CD4-positive, alpha-beta T cell (primary cell): Measurements from ENCODE around the gene WFDC2. TPM values are rescaled to one million over a fixed set of nuclear protein-coding genes. Genes with fewer than 3 reads are reported as not detected.
"Not testable (repeated sequence)": the region's sequence is repeated elsewhere in the genome, so short reads cannot be mapped to it uniquely, and the experiment has no call there.

ENCODE experiments used
- ATAC-seq: fragments of 200-7000 bp; cut with Tn5 transposase; one replicate; pipeline ENCODE4 v1.10.0; 2022; ENCODE audit warnings: mild to moderate bottlenecking; ENCODE audit not compliant: poor library complexity
- CTCF ChIA-PET: fragments of 350-600 bp; sonication (Branson Sonifier 250); formaldehyde crosslinking; loops from one replicate; lab custom pipeline; 2021; ENCODE audit warnings: antibody characterized with exemption, inconsistent platforms; lab: Charles Lee
- POLR2A ChIA-PET: fragments of 350-600 bp; sonication (Branson Sonifier 250); formaldehyde crosslinking; loops from one replicate; lab custom pipeline; 2021; ENCODE audit warnings: antibody characterized with exemption, inconsistent platforms; lab: Charles Lee
- DNase-seq, 14 experiments: peaks; one replicate each; pipeline ENCODE4 v3.0.0-alpha.2; 2013 to 2020; ENCODE audit warnings: mixed read lengths in 2 of 14
- H3K27ac ChIP-seq, 2 donors: one replicate each; pipeline versions ENCODE4 v1.5.1 to v1.7.0; 2013; ENCODE audit warnings: low read length in 2 of 2, low read depth in 1 of 2, mild to moderate bottlenecking in 1 of 2
- H3K27me3 ChIP-seq, 2 experiments: 1 replicate in 1 of 2; 2 replicates in 1 of 2; pipeline versions ENCODE4 v1.6.1 to v1.7.0; 2013; ENCODE audit warnings: low read length in 2 of 2, control low read depth in 1 of 2, mild to moderate bottlenecking in 1 of 2, moderate library complexity in 1 of 2; ENCODE audit not compliant: insufficient read depth in 2 of 2, control insufficient read depth in 1 of 2
- H3K36me3 ChIP-seq: one replicate; pipeline ENCODE4 v1.6.1; 2013; ENCODE audit warnings: low read length, control low read depth; ENCODE audit not compliant: insufficient read depth
- H3K4me1 ChIP-seq: one replicate; pipeline ENCODE4 v1.6.1; 2013; ENCODE audit warnings: low read length, control low read depth; ENCODE audit not compliant: insufficient read depth
- H3K4me3 ChIP-seq: one replicate; pipeline ENCODE4 v1.5.1; 2013; ENCODE audit warnings: mild to moderate bottlenecking, low read length, moderate library complexity
- H3K9me3 ChIP-seq, 2 experiments: 1 replicate in 1 of 2; 2 replicates in 1 of 2; pipeline versions ENCODE4 v1.6.1 to v1.7.0; 2013; ENCODE audit warnings: low read length in 2 of 2, mild to moderate bottlenecking in 2 of 2, control low read depth in 1 of 2, moderate library complexity in 1 of 2; ENCODE audit not compliant: control insufficient read depth in 1 of 2, insufficient read depth in 1 of 2
- H3K27ac Mint-ChIP-seq: one replicate; pipeline ENCODE4 v1.8.0; 2020; ENCODE audit warnings: mixed read lengths
- H3K27me3 Mint-ChIP-seq: one replicate; pipeline ENCODE4 v1.8.0; 2021; ENCODE audit warnings: mixed read lengths
- H3K36me3 Mint-ChIP-seq: one replicate; pipeline ENCODE4 v1.8.0; 2021; ENCODE audit warnings: low read depth, mixed read lengths
- H3K4me1 Mint-ChIP-seq: one replicate; pipeline ENCODE4 v1.8.0; 2021; ENCODE audit warnings: low read depth, mixed read lengths
- H3K4me3 Mint-ChIP-seq: one replicate; pipeline ENCODE4 v1.8.0; 2020; ENCODE audit warnings: mild to moderate bottlenecking, mixed read lengths
- H3K9me3 Mint-ChIP-seq: one replicate; pipeline ENCODE4 v1.8.0; 2020; ENCODE audit warnings: mixed read lengths
- CTCF ChIP-seq: fragments of 200-600 bp; IDR thresholded peaks from one replicate; pipeline ENCODE4 v1.8.0; 2022; ENCODE audit warnings: antibody characterized with exemption, mild to moderate bottlenecking
- intact Hi-C, 2 experiments: fragments of 100-400 bp; cut with DNase I in 1 of 2; cut with micrococcal nuclease in 1 of 2; formaldehyde crosslinking; loops; one replicate each; pipeline versions ENCODE4 v1.15.1 to v1.9.0; 2023 to 2025; cut with DNase I, micrococcal nuclease
- total RNA-seq, 174 experiments: library from RNA in 2 of 174; stranded (reverse) in 2 of 174; gene quantifications; one replicate each; pipeline ENCODE4 v1.2.3 and lab custom pipeline; 2021 to 2026

WFDC2 gene
- total RNA-seq, 2 experiments from 2014 or later = not detected

GRCh38 chr20:45470262-45470931 is 844 bp downstream of the WFDC2 start:
- peaks cover 5% of the 10 kb centered on the region for H3K4me1 Mint-ChIP-seq
- Histone ChIP-seq H3K27me3 (peaks cover 44 to 57% of the 10 kb centered on the region in 2 experiments), H3K36me3 (no peaks in the 10 kb centered on the region), H3K4me3 (peak overlapping the region; percentile 40), H3K27ac (no peak overlapping the region), H3K9me3 (peaks cover 0 to 7% of the 10 kb centered on the region in 2 experiments), H3K4me1 (peaks cover 16% of the 10 kb centered on the region)
- H3K27ac Mint-ChIP-seq = no peak overlapping the region
- peak in 1 of 14 experiments; percentile 20 for DNase-seq
- ChIA-PET POLR2A (no interaction called here), CTCF (no interaction called here)
- no peak for TF ChIP-seq CTCF
- peak overlapping the region; percentile 49 for H3K4me3 Mint-ChIP-seq
- no peaks in the 10 kb centered on the region for H3K9me3 Mint-ChIP-seq
- H3K27me3 Mint-ChIP-seq = no peaks in the 10 kb centered on the region
- no peak for ATAC-seq
- no peaks in the 10 kb centered on the region for H3K36me3 Mint-ChIP-seq
- intact Hi-C loops = no loop called here

- peak in 1 of 14 experiments; percentile 13 for DNase-seq
- CTCF ChIA-PET = no interaction called here
- no peak for ATAC-seq
- Histone ChIP-seq H3K36me3 (no peaks in the 10 kb centered on the region), H3K27ac (no peak overlapping the region), H3K4me1 (peaks cover 16% of the 10 kb centered on the region), H3K27me3 (peaks cover 42 to 52% of the 10 kb centered on the region in 2 experiments), H3K9me3 (peaks cover 0 to 7% of the 10 kb centered on the region in 2 experiments), H3K4me3 (peak overlapping the region; percentile 40)
- no peaks in the 10 kb centered on the region for H3K27me3 Mint-ChIP-seq
- no peak overlapping the region for H3K27ac Mint-ChIP-seq
- POLR2A ChIA-PET = no interaction called here
- intact Hi-C loops = no loop called here
- TF ChIP-seq CTCF = no peak
- peaks cover 5% of the 10 kb centered on the region for H3K4me1 Mint-ChIP-seq
- H3K36me3 Mint-ChIP-seq = no peaks in the 10 kb centered on the region
- peak overlapping the region; percentile 42 for H3K4me3 Mint-ChIP-seq
- H3K9me3 Mint-ChIP-seq = no peaks in the 10 kb centered on the region
These were observed 1.4 kb downstream of the WFDC2 start for GRCh38 chr20:45470937-45471336.

DNA sequence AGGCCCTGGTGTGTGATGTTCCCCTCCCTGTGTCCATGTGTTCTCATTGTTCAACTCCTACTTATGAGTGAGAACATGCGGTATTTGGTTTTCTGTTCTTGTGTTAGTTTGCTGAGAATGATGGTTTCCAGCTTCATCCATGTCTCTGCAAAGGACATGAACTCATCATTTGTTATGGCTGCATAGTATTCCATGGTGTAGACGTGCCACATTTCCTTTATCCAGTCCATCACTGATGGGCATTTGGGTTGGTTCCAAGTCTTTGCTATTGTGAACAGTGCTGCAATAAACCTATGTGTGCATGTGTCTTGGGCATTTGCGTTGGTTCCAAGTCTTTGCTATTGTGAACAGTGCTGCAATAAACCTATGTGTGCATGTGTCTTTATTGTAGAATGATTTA is 2.7 kb downstream of the WFDC2 start:
- peaks cover 42 to 44% of the 10 kb centered on the region in 2 experiments for H3K27me3 ChIP-seq
- H3K36me3 Mint-ChIP-seq, H3K4me1 Mint-ChIP-seq, H3K27ac Mint-ChIP-seq, H3K9me3 ChIP-seq, H3K27me3 Mint-ChIP-seq, H3K4me3 ChIP-seq, CTCF ChIA-PET, DNase-seq, H3K9me3 Mint-ChIP-seq, intact Hi-C loops, H3K36me3 ChIP-seq, POLR2A ChIA-PET, H3K27ac ChIP-seq, ATAC-seq: not testable (repeated sequence)
- peak overlapping the region; percentile 31 for H3K4me3 Mint-ChIP-seq
- peaks cover 16% of the 10 kb centered on the region for H3K4me1 ChIP-seq

DNA sequence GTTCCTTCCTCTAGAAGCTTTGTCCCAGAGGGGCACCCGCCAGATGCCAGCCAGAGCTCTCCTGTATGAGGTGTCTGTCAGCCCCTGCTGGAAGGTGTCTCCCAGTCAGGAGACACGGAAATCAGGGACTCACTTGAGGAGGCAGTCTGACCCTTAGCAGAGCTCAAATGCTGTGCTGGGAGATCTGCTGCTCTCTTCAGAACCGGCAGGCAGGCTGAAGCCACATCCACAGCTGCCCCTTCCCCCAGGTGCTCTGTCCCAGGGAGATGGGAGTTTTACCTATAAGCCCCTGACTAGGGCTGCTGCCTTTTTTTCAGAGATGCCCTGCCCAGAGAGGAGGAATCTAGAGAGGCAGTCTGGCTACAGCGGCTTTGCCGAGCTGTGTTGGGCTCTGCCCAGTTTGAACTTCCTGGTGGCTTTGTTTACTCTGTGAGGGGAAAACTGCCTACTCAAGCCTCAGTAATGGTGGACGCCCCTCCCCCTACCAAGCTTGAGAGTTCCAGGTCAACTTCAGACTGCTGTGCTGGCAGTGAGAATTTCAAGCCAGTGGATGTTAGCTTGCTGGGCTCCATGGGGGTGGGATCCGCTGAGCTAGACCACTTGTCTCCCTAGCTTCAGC is 8.1 kb downstream of the WFDC2 start:
- H3K9me3 ChIP-seq = peaks cover 0 to 13% of the 10 kb centered on the region in 2 experiments
- POLR2A ChIA-PET, ATAC-seq, H3K4me1 Mint-ChIP-seq, H3K4me3 ChIP-seq, CTCF ChIA-PET, H3K9me3 Mint-ChIP-seq, H3K36me3 ChIP-seq, DNase-seq, H3K4me1 ChIP-seq, intact Hi-C loops, H3K36me3 Mint-ChIP-seq, H3K27ac ChIP-seq, H3K27ac Mint-ChIP-seq, H3K4me3 Mint-ChIP-seq: not testable (repeated sequence)
- peaks cover 20 to 25% of the 10 kb centered on the region in 2 experiments for H3K27me3 ChIP-seq
- peaks cover 39% of the 10 kb centered on the region for H3K27me3 Mint-ChIP-seq
